NB4 (cell line): Measurements from ENCODE around the gene ATXN1.
"Not testable (repeated sequence)": the region's sequence is repeated elsewhere in the genome, so short reads cannot be mapped to it uniquely, and the experiment has no call there.

ENCODE experiments used
- DNase-seq: peaks from one replicate; pipeline ENCODE4 v3.0.0; 2010; ENCODE audit warnings: low read depth
- H3K4me3 ChIP-seq: one replicate; pipeline ENCODE4 v1.5.1; 2011; ENCODE audit warnings: mild to moderate bottlenecking, low read depth, low read length, moderate library complexity
- CTCF ChIP-seq: IDR thresholded peaks from one replicate; pipeline ENCODE4 v1.5.1; 2012; ENCODE audit warnings: low read depth, low read length
- MAX ChIP-seq: IDR thresholded peaks from 2 replicates; pipeline ENCODE4 v1.6.1; 2011; ENCODE audit warnings: low read depth, low read length
- MYC ChIP-seq: IDR thresholded peaks from 2 replicates; pipeline ENCODE4 v1.6.1; 2011; ENCODE audit warnings: low read depth, low read length
- POLR2A ChIP-seq: IDR thresholded peaks from 2 replicates; pipeline ENCODE4 v1.6.1; 2011; ENCODE audit warnings: mild to moderate bottlenecking; ENCODE audit not compliant: insufficient read length; ENCODE audit errors: extremely low read depth

ATXN1 gene

DNA sequence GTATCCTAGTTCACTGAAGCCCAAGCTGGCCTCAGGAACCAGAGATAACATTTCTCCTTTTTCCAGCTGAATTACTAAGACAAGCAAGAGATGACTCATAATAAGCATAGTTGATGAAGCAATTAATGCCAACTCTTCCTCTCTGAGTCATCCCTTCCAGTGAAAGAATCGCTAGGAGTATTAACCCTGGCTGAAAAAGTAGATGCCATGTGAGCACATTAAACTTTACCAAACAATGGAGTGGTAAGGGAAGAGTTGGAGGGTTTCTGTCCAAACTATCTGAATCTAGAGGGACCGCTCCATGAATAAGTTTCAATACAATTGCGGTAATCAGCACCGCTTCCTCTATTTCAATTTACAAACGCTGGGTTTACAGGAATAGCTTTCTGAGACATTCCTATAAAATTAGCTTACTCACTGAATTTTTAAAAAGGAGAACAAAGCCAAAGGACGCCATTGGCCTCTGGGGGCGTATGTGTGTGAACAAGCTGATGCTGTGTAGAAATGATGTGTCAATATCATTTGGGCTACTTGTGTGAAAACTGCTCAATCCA lies 48.3 kb downstream of the ATXN1 start:
- no peak for TF ChIP-seq POLR2A
- TF ChIP-seq CTCF = peak; percentile 56
- DNase-seq = peak; percentile 92
- H3K4me3 ChIP-seq = peak overlapping the region; percentile 53

- H3K4me3 ChIP-seq = peak overlapping the region; percentile 53
These were observed 48.9 kb downstream of the ATXN1 start for GRCh38 chr6:16712255-16712930.

DNA sequence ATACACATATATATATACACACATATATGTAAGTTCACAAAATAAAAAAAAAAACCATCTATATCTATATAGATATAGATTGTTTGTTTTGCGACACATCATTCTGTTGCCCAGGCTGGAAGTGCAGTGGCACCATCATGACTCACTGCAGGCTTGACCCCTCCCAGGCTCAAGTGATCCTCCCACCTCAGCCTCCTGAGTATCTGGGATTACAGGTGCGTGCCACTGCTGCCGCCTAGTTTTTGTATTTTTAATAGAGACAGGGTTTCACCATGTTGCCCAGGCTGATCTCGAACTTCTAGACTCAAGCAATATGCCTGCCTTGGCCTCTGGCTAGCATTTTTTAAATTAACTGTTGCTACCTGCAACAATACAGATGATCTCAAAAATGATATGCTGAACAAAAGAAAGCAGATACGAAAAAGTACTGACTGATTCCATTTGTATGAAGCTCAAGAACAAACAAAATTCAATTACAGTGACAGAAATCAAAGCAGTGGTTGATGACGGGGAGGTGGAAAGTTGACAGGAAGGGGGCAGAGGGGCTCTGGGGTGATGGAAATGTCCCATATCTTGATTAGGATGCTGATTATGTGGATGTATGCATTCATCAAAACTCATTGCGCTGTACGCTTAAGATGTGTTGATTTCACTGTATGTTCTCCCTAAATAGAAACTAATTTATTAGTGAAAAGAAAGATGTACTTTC lies 49.6 kb downstream of the ATXN1 start:
- TF ChIP-seq MYC (no peak), POLR2A (no peak), CTCF (no peak), MAX (no peak)
- DNase-seq = peak; percentile 49
- peak overlapping the region; percentile 53 for H3K4me3 ChIP-seq

More at GRCh38 chr6:16712255-16712930, 48.9 kb downstream of the ATXN1 start:
- TF ChIP-seq MYC (no peak), POLR2A (no peak), CTCF (no peak), MAX (no peak)
- peak; percentile 65 for DNase-seq

DNA sequence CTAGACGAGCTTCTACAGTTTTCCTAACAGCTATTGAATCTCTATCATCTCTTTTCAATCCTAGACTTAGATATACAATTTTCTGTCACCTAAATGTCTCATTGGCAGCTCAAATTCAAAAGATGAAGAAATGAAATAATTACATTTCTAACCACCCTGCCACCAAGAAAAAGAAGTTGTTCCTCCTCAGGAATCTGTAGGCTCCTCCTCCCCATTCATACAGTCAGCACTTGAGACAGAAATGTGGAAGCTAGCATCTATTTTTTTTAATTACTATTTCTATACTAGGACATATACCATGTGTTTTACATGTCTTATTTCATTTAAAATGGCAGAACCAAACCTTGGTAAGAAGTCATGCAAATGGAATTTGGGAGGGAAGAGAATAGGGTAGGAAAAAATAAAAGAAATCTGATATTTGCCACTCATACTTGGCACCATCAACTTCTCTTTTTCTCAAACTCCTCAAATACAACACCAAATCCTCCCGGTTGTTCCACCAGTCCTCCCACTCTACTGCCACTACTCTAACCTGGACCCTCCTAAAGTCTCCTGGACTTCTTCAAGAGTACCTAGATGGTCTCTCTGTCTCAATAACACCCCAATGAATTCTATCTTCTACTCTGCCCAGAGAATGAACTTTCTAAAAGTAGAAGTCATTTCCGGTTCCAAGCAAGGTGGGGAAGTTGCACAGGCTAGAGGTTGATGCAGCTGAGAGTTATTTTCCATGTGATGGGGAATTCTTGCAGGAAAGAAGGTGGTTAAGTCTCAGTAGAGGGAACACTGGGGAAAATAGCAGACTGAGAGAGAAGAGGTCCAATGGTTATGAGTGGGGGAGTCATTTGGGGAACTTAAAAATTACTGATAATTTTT lies 54.1 kb downstream of the ATXN1 start:
- no peak overlapping the region for H3K4me3 ChIP-seq
- no peak for DNase-seq
- TF ChIP-seq MYC (no peak), MAX (no peak), CTCF (no peak), POLR2A (no peak)

DNA sequence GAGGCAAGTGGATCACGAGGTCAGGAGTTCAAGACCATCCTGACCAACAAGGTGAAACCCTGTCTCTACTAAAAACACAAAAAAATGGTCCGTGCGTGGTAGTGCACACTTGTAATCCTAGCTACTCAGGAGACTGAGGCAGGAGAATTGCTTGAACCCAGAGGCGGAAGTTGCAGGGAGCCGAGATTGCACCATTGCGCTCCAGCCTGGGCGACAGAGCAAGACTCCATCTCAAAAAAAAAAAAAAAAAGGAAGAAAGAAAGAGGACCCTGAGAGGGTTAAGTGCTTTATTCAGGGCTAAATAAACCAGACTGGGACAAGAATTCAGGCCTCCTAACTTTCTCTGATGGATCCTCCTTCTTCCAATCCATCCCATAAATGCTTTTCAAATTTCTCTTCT lies 54.8 kb downstream of the ATXN1 start:
- not testable (repeated sequence) for H3K4me3 ChIP-seq, DNase-seq

DNA sequence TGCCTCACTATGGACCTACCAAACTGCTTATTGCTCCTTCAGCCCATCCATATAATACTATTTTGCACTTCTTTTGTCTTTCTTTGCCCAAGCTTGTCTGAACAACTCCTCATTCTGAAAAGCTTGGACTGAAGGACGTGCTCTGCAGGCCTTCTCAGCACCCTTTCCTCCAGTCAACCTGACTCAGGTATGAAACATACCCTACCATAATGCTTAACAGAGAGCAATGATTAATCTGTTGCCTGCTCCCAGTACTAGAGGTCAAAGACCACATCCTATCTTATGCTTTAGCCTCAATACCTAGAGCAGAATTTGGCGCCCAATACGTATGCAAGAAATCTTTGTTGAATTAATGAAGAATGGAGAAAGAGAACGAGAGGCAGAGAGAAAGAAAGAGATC lies 55.2 kb downstream of the ATXN1 start:
- TF ChIP-seq CTCF = no peak
- TF ChIP-seq POLR2A = no peak
- no peak overlapping the region for H3K4me3 ChIP-seq
- DNase-seq = no peak
